ENCODE measurements around the gene CDC42BPA.

DNA sequence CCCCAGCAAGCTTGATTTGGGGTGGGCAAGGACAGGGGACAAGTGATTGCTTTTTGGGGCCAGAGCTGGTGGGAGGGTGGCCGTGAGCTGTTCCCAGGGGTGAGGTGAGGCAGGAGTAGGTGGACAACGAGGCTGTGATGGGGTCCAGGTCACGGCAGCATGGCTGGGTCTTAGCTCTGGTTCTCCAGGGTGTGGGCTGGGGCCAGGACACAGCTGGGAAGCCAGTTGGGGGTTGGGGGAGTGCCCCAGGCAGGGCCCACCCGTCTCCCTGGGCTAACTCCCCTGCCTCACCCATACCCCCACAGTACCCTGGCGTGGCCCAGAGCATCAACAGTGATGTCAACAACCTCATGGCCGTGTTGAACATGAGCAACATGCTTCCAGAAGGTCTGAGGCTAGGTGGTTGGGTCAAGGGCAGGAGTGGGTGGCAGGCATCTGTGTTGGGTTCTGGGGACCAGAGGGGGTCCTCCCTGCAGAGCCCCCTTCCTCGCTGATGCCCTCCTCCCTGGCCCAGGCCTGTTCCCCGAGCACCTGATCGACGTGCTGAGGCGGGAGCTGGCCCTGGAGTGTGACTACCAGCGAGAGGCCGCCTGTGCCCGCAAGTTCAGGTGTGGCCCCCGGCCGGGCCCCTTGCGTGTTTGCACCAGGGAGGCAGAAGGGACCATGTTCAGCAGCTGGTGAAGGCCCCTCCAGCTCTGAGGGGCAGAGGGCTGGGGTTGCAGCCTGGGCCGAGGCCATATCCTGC lies 334.9 kb downstream of the CDC42BPA start:
- TF ChIP-seq TOX (CRISPR knock-in tag; IDR thresholded peaks at IDR 0.05; ENCODE audit: borderline replicate concordance) (no peak), RARB (CRISPR knock-in tag; IDR thresholded peaks at IDR 0.05) (no peak), GLIS3 (CRISPR knock-in tag; IDR thresholded peaks at IDR 0.05) (no peak), TCF4 (CRISPR knock-in tag; IDR thresholded peaks at IDR 0.05; ENCODE audit: borderline replicate concordance) (no peak), ZNF70 (CRISPR knock-in tag; IDR thresholded peaks at IDR 0.05) (no peak), OSR1 (CRISPR knock-in tag; IDR thresholded peaks at IDR 0.05) (no peak), ARNTL (CRISPR knock-in tag; IDR thresholded peaks at IDR 0.05; ENCODE audit: borderline replicate concordance, low read depth) (no peak), ZNF8 (CRISPR knock-in tag; IDR thresholded peaks at IDR 0.05) (no peak), BACH2 (CRISPR knock-in tag; IDR thresholded peaks at IDR 0.05; ENCODE audit: borderline replicate concordance) (no peak)
- TF ChIP-seq, protein P1, sequence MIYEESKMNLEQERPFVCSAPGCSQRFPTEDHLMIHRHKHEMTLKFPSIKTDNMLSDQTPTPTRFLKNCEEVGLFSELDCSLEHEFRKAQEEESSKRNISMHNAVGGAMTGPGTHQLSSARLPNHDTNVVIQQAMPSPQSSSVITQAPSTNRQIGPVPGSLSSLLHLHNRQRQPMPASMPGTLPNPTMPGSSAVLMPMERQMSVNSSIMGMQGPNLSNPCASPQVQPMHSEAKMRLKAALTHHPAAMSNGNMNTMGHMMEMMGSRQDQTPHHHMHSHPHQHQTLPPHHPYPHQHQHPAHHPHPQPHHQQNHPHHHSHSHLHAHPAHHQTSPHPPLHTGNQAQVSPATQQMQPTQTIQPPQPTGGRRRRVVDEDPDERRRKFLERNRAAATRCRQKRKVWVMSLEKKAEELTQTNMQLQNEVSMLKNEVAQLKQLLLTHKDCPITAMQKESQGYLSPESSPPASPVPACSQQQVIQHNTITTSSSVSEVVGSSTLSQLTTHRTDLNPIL (CRISPR knock-in tag; IDR thresholded peaks at IDR 0.05; ENCODE audit: low read depth) = no peak
- TF ChIP-seq, protein P2, sequence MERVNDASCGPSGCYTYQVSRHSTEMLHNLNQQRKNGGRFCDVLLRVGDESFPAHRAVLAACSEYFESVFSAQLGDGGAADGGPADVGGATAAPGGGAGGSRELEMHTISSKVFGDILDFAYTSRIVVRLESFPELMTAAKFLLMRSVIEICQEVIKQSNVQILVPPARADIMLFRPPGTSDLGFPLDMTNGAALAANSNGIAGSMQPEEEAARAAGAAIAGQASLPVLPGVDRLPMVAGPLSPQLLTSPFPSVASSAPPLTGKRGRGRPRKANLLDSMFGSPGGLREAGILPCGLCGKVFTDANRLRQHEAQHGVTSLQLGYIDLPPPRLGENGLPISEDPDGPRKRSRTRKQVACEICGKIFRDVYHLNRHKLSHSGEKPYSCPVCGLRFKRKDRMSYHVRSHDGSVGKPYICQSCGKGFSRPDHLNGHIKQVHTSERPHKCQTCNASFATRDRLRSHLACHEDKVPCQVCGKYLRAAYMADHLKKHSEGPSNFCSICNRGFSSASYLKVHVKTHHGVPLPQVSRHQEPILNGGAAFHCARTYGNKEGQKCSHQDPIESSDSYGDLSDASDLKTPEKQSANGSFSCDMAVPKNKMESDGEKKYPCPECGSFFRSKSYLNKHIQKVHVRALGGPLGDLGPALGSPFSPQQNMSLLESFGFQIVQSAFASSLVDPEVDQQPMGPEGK (CRISPR knock-in tag; IDR thresholded peaks at IDR 0.05; ENCODE audit: borderline replicate concordance) = no peak
